ENCODE measurements around the gene MMP25. TPM values are rescaled to one million over a fixed set of nuclear protein-coding genes. Genes with fewer than 3 reads are reported as not detected.

Gene MMP25
- total and polyA plus RNA-seq, 9 of the 15 experiments (the other 6 are each of a cell fraction or from before 2014, with no cell fraction given) = 0.03 to 0.04 TPM; not detected in 7

- peak; percentile 43; the same call in 1 of the 2 replicates for TF ChIP-seq HMGXB4 (CRISPR knock-in tag; IDR thresholded peaks at IDR 0.05)
- TF ChIP-seq BRD9 (IDR thresholded peaks at IDR 0.05; ENCODE audit: low read depth, partially characterized antibody) = peak; percentile 36
- 0 out of 2 replicates have a peak, but pooled peaks have one; percentile 16 for TF ChIP-seq NFRKB (IDR thresholded peaks at IDR 0.05; ENCODE audit: low read depth)
- peak in 1 of 2 experiments; percentile 37; a peak in 1 of 4 replicates for TF ChIP-seq RAD21 (CRISPR knock-in tag; conservative IDR thresholded peaks at IDR 0.05 in 1 of 2, IDR thresholded peaks at IDR 0.05 in 1 of 2)
- TF ChIP-seq CREM (IDR thresholded peaks at IDR 0.05; ENCODE audit: low read depth) = peak; percentile 77
- TF ChIP-seq NR2C1 (IDR thresholded peaks at IDR 0.05) = 0 out of 2 replicates have a peak, but pooled peaks have one; percentile 27
- TF ChIP-seq NR2C1 (tag; IDR thresholded peaks at IDR 0.05) = no peak
- peak; percentile 11; the same call in 1 of the 2 replicates for TF ChIP-seq SMARCA5 (IDR thresholded peaks at IDR 0.05)
- peak; percentile 66; the same call in 1 of the 2 replicates for TF ChIP-seq SMARCE1 (IDR thresholded peaks at IDR 0.05)
- TF ChIP-seq SRF (CRISPR knock-in tag; IDR thresholded peaks at IDR 0.05) = no peak
- TF ChIP-seq SMARCA4 (IDR thresholded peaks at IDR 0.05) = peak; percentile 79
- no peak for TF ChIP-seq HDAC3 (IDR thresholded peaks at IDR 0.05; ENCODE audit: borderline replicate concordance, partially characterized antibody)
- TF ChIP-seq, protein P1, sequence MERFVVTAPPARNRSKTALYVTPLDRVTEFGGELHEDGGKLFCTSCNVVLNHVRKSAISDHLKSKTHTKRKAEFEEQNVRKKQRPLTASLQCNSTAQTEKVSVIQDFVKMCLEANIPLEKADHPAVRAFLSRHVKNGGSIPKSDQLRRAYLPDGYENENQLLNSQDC (CRISPR knock-in tag; IDR thresholded peaks at IDR 0.05) = no peak
- peak; percentile 90 for TF ChIP-seq ZBTB7A (IDR thresholded peaks at IDR 0.05; ENCODE audit: borderline replicate concordance, control insufficient read depth, low read depth, low read length)
- no peak for TF ChIP-seq NFXL1 (CRISPR knock-in tag; IDR thresholded peaks at IDR 0.05)
- TF ChIP-seq L3MBTL2 (IDR thresholded peaks at IDR 0.05) = peak; percentile 20; the same call in 1 of the 2 replicates
- TF ChIP-seq, protein P2, sequence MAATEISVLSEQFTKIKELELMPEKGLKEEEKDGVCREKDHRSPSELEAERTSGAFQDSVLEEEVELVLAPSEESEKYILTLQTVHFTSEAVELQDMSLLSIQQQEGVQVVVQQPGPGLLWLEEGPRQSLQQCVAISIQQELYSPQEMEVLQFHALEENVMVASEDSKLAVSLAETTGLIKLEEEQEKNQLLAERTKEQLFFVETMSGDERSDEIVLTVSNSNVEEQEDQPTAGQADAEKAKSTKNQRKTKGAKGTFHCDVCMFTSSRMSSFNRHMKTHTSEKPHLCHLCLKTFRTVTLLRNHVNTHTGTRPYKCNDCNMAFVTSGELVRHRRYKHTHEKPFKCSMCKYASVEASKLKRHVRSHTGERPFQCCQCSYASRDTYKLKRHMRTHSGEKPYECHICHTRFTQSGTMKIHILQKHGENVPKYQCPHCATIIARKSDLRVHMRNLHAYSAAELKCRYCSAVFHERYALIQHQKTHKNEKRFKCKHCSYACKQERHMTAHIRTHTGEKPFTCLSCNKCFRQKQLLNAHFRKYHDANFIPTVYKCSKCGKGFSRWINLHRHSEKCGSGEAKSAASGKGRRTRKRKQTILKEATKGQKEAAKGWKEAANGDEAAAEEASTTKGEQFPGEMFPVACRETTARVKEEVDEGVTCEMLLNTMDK (IDR thresholded peaks at IDR 0.05; ENCODE audit: borderline replicate concordance, insufficient read depth, low read depth, low read length, poor library complexity, severe bottlenecking) = peak; percentile 28
- TF ChIP-seq RBM17 (IDR thresholded peaks at IDR 0.05; ENCODE audit: borderline replicate concordance, low read depth, low read length) = no peak
- TF ChIP-seq SMAD2 (IDR thresholded peaks at IDR 0.05; ENCODE audit: low read depth, low read length) = no peak
- no peak for TF ChIP-seq HNRNPK (IDR thresholded peaks at IDR 0.05; ENCODE audit: low read depth, low read length, poor library complexity, severe bottlenecking)
- peak; percentile 96 for TF ChIP-seq HINFP (tag; conservative IDR thresholded peaks at IDR 0.05; ENCODE audit: low read depth)
- TF ChIP-seq POLR3A (IDR thresholded peaks at IDR 0.05; ENCODE audit: borderline replicate concordance, extremely low read depth, insufficient read depth, insufficient read length) = no peak
These were observed 54.9 kb downstream of the MMP25 start (continued) for GRCh38 chr16:3101018-3101840.

All from K562 (cell line).